Brain microvascular endothelial cell (primary cell): Measurements from ENCODE around the gene ALDH4A1.

Source experiments
- DNase-seq: peaks from one replicate; pipeline ENCODE4 v3.0.0-alpha.2; 2020
- H3K27ac ChIP-seq: fragments of 250-450 bp; sonication (Bioruptor Pico); 2 replicates; pipeline ENCODE4 v1.5.1; 2020; ENCODE audit warnings: mild to moderate bottlenecking, moderate library complexity
- H3K27me3 ChIP-seq: fragments of 250-450 bp; sonication (Bioruptor Pico); replicated peaks from 2 replicates; pipeline ENCODE4 v1.5.1; 2020; ENCODE audit warnings: mild to moderate bottlenecking
- H3K36me3 ChIP-seq: fragments of 250-450 bp; sonication (Bioruptor Pico); replicated peaks from 2 replicates; pipeline ENCODE4 v1.5.1; 2020; ENCODE audit warnings: mild to moderate bottlenecking
- H3K4me3 ChIP-seq: 2 replicates; pipeline ENCODE4 v1.5.1; 2011; ENCODE audit warnings: low read depth, mild to moderate bottlenecking, control low read depth, low read length, moderate library complexity
- in situ Hi-C: cut with HindIII; loops from 2 replicates; pipeline ENCODE4 v1.10.0; 2017; ENCODE audit warnings: low sequenced_read_pairs, low pct_ligation_motif_present
- TF ChIP-seq, protein P1 (sequence below): IDR thresholded peaks from 2 replicates; pipeline ENCODE4 v1.5.1; 2011; ENCODE audit warnings: low read depth, mild to moderate bottlenecking, moderate library complexity, low read length, control low read depth, inconsistent platforms; ENCODE audit errors: missing control alignments

ALDH4A1 gene

DNA sequence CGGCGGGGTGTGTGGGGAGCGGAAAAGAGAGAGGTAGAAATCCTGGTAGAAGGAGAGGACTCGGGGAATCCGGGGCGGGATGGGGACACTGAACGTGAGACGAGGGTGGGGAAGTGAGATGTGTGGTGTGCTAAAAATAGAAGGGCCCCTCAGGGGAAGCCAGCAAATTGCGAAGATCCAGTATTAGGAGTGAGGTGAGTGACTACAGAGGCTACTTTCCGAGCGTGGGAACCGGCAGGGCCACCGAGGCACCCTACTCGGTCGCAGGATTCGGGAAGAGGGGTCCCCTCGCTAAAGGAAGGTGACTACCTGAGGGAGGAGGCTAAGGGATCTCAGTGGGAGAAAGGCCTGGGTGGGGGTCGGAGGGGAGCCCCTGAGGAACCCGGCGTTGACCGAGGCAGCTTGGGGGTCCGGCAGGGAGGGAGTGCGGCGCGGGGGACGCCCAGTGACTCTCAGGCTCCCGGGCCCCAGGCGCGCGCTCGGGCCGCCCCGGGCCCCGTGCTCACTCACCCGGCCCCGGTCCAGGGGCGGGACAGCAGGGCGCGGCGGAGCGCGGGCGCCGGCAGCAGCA lies 318 bp downstream of the ALDH4A1 start:
- in situ Hi-C loops, result loop anchor here (10.0 kb wide), 1 partner anchor 183 kb away; no protein-coding TSS in a partner anchor
- TF ChIP-seq, protein P1, sequence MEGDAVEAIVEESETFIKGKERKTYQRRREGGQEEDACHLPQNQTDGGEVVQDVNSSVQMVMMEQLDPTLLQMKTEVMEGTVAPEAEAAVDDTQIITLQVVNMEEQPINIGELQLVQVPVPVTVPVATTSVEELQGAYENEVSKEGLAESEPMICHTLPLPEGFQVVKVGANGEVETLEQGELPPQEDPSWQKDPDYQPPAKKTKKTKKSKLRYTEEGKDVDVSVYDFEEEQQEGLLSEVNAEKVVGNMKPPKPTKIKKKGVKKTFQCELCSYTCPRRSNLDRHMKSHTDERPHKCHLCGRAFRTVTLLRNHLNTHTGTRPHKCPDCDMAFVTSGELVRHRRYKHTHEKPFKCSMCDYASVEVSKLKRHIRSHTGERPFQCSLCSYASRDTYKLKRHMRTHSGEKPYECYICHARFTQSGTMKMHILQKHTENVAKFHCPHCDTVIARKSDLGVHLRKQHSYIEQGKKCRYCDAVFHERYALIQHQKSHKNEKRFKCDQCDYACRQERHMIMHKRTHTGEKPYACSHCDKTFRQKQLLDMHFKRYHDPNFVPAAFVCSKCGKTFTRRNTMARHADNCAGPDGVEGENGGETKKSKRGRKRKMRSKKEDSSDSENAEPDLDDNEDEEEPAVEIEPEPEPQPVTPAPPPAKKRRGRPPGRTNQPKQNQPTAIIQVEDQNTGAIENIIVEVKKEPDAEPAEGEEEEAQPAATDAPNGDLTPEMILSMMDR, result no peak
- no peak for DNase-seq
- Histone ChIP-seq H3K4me3 (peak overlapping the region; percentile 81), H3K27ac (peak overlapping the region; percentile 90), H3K36me3 (no peaks in the 10 kb centered on the region), H3K27me3 (no peaks in the 10 kb centered on the region)

DNA sequence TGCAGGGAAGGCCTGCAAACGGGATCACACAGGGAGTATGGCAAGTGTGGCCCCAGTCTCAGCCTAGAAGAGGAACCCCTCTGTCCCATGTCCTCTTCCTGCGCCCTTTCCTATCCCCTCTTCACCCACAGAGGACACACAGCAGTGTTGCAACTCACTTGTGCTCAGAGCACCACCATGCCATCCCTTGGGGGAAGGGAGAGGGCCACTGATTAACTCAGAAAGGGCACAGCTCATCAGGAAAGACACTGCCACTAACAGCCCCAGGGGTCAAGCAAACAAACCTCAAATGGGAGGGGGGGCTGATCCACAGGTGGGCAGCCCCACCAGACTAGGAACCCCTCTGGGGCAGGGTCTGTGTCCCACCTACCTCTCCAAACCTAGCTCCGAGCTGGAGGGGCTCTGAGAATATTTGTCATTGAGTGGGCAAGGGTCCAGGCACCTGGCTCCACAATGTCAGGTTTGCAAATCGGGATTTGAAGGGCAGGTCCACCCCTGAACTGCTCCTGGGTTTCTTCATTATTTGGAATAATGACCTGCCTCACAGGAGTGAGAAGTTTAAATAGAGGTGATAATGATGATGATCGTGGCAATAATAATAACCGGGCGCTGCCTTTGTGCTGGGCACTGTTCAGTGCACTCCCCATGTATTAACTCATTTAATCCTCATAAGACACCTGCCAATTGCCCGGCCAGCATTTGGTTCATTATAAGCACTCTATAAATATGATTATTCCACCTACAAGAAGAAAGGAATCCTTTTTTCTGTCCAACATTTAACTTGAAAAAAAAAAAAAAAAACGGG lies 1.0 kb downstream of the ALDH4A1 start:
- Histone ChIP-seq H3K4me3 (peak overlapping the region; percentile 81), H3K36me3 (no peaks in the 10 kb centered on the region), H3K27me3 (no peaks in the 10 kb centered on the region), H3K27ac (no peak overlapping the region)
- in situ Hi-C loops, result loop anchor here (10.0 kb wide), 1 partner anchor 183 kb away; no protein-coding TSS in a partner anchor
- no peak for DNase-seq
- TF ChIP-seq, protein P1, result no peak

GRCh38 chr1:18900303-18900841 lies 2.0 kb downstream of the ALDH4A1 start:
- Histone ChIP-seq H3K27me3 (no peaks in the 10 kb centered on the region), H3K36me3 (no peaks in the 10 kb centered on the region), H3K4me3 (no peak overlapping the region), H3K27ac (no peak overlapping the region)
- in situ Hi-C loops, result loop anchor here (10.0 kb wide), 1 partner anchor 184 kb away; no protein-coding TSS in a partner anchor
- no peak for DNase-seq
- TF ChIP-seq, protein P1, result no peak

GRCh38 chr1:18899363-18900049 lies 2.8 kb downstream of the ALDH4A1 start:
- H3K4me3 ChIP-seq, result no peak overlapping the region
- H3K27me3 ChIP-seq, result no peaks in the 10 kb centered on the region
- in situ Hi-C loops, result loop anchor here (10.0 kb wide), 1 partner anchor 185 kb away; no protein-coding TSS in a partner anchor
- DNase-seq, result no peak
- H3K27ac ChIP-seq, result no peak overlapping the region
- TF ChIP-seq, protein P1, result no peak
- H3K36me3 ChIP-seq, result no peaks in the 10 kb centered on the region

DNA sequence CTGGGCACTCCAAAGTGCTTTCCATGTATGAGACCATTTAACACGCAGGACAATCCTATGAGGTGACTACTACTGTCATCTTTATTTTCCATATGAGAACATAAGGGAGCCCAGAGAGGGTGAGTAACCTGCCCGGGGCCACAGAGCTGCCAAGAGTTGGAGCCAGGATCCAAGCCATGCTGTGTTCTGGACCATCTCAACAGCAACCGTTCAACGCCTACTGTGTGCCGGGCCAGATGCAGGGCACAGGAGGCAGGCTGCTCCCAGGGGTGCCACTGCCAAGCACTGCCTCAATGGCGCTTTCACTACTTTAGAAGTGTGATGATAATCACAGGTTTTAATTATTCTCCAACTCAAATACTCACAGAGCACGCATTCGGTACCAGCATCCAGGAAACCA lies 3.8 kb downstream of the ALDH4A1 start:
- TF ChIP-seq, protein P1, result no peak

More for the DNA sequence above, 3.8 kb downstream of the ALDH4A1 start:
- Histone ChIP-seq H3K27ac (no peak overlapping the region), H3K36me3 (no peaks in the 10 kb centered on the region), H3K27me3 (no peaks in the 10 kb centered on the region), H3K4me3 (no peak overlapping the region)
- no peak for DNase-seq
- in situ Hi-C loops, result no loop called here
